Superior temporal gyrus (tissue), 1 donor: Measurements from ENCODE around the gene MLST8.
"Not testable (repeated sequence)": the region's sequence is repeated elsewhere in the genome, so short reads cannot be mapped to it uniquely, and the experiment has no call there.

Experiments used
- DNase-seq: peaks from one replicate; pipeline ENCODE4 v3.0.0-alpha.2; 2016; ENCODE audit errors: extremely low spot score

MLST8 gene

DNA sequence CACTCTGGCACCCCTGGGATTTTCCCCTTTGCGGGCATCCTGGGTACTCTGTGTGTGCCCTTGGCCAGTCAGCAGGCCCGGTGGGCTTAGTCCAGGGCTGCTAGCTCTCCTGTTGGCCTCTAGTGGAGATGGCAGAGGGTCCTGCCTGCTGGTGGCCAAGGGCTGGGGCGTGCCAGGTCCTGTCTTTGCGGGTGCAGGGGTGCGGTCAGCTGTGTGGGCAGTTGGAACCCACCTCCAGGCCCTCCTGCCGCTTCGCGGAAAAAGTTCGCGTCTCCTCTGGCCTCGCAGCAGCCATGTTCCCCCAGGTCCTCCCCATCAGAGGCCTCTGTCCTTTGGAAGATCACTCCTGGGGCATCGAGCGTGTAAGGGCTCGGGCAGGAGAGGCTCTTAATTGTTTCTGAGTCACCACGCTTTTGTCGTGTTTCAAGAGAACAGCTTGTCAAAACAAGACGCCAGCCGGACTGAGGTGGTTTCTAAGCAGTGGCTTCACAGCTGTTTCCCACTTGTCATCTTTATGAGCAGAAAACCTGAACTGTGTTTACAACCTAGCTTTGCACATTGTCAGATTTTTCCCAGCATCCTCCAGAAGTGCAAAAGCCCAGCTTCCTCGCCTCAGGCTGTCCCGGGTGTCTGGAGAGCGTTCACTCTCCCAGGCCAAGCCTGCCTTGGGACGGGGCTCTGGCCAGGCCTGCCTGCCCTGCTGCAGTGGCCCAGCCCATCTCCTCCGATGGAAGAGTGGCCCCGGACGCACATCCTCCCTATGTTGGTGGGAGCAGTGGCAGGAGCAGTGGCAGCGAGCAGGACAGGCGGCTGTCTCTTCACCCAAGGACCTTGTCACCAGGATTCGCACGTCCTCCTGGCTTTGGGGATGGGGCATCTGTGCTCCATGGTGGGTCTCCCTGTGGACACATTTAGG, 26.0 kb downstream of the MLST8 start:
- DNase-seq, result no peak

DNA sequence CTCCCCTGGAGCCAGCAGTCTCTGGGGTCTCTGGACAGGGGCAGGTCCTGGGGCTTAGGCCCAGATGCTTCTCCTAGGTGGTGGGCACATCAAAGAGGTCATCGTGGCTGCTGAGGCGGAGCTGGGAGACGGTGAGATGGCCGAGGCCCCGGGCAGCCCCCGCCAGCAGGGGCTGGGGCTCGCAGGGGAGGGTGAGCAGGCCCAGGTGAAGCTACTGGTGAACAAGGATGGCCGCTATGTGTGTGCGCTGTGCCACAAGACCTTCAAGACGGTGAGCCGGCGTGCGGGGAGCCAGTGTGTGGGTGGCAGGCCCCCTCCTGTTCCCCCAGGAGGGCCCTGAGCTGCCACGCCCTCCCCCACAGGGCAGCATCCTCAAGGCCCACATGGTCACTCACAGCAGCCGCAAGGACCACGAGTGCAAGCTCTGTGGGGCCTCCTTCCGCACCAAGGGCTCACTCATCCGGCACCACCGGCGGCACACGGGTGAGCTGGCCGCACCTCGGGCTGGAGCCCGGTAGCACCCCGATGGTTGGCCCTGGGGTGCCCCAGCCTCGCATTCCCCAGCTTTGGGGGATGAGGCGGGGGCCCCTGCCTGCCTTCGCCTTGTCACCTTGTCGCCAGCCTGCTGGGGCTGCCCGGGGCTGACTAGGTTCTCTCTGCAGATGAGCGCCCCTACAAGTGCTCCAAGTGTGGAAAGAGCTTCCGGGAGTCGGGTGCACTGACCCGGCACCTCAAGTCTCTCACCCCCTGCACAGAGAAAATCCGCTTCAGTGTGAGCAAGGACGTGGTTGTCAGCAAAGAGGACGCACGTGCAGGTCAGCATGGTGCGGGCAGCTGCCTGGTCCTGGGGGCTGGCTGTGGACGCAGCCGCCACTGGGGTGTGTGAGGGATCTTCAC, 27.1 kb downstream of the MLST8 start:
- no peak for DNase-seq

DNA sequence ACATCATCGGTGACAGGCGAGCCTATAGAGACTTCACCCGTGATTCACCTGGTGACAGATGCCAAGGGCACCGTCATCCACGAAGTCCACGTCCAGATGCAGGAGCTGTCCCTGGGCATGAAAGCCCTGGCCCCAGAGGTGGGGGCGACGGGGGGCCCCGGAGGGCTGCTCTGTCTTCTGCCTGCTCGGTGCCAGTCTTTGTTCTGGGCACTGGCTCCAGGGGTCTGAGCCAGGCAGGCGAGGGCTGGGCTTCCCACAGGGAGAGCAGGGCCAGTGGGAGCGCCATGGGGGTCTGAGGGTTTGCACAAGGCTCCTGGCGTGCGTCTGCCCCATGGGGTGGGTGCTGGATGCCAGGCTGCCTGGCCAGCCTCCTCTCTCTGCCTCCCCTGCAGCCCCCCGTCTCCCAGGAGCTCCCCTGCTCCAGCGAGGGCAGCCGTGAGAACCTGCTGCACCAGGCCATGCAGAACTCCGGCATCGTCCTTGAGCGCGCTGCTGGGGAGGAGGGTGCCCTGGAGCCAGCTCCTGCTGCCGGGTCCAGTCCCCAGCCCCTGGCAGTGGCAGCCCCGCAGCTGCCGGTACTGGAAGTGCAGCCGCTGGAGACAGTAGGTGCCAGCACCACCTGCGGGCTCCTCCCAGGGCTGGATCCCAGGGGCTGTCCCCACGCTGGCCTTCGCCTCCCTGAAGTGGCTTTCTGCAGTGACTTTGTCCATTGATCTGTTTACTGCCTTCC, 28.0 kb downstream of the MLST8 start:
- no peak for DNase-seq

DNA sequence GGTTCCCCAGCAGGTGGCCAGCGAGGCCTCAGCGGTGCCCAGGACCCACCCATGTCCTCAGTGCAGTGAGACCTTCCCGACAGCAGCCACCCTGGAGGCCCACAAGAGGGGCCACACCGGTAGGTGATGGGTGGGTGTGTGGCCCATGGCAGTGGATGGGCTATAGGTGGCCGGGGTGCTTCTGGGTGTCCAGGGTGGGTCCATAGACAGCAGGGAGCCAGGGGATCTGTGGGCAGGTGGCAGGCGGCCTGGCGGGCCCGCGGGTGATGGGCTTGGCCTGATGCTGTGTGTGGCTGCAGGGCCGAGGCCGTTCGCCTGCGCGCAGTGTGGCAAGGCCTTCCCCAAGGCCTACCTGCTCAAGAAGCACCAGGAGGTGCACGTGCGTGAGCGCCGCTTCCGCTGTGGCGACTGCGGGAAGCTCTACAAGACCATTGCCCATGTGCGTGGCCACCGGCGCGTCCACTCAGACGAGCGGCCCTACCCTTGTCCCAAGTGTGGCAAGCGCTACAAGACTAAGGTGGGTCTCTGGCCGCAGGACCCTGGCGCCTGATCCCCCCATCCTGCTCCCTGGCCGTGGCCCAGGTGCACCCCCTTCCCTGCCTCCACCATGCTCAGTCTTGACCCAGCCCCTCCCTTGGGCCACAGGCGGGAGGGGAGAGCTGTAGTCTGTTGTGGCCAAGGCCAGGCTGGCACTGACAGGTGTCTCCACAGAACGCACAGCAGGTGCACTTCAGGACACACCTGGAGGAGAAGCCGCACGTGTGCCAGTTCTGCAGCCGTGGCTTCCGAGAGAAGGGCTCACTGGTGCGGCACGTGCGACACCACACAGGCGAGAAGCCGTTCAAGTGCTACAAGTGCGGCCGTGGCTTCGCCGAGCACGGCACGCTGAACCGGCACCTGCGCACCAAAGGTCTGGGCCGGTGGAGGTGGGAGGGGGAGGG, 28.9 kb downstream of the MLST8 start:
- DNase-seq, result no peak

DNA sequence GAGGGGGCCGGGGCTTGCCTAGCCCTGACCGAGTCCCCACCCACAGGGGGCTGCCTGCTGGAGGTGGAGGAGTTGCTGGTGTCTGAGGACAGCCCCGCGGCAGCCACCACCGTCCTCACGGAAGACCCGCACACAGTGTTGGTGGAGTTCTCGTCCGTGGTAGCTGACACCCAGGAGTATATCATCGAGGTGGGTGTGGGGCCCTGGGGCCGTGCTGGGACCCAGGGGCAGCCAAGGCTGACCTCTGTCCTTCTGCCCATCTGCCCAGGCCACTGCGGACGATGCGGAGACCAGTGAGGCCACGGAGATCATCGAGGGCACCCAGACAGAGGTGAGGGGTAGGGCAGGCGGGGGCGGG, 29.5 kb downstream of the MLST8 start:
- DNase-seq, result no peak

DNA sequence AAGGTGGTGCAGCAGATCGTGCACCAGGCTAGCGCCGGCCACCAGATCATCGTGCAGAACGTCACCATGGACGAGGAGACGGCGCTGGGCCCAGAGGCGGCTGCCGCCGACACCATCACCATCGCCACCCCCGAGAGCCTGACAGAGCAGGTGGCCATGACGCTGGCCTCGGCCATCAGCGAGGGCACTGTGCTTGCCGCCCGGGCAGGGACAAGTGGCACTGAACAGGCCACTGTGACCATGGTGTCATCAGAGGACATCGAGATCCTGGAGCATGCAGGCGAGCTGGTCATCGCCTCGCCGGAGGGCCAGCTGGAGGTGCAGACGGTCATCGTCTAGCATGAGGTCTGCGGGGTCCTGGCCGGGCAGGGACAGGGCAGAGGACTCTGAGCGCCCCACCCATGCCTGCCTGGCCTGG, 30.0 kb downstream of the MLST8 start:
- DNase-seq, result no peak

DNA sequence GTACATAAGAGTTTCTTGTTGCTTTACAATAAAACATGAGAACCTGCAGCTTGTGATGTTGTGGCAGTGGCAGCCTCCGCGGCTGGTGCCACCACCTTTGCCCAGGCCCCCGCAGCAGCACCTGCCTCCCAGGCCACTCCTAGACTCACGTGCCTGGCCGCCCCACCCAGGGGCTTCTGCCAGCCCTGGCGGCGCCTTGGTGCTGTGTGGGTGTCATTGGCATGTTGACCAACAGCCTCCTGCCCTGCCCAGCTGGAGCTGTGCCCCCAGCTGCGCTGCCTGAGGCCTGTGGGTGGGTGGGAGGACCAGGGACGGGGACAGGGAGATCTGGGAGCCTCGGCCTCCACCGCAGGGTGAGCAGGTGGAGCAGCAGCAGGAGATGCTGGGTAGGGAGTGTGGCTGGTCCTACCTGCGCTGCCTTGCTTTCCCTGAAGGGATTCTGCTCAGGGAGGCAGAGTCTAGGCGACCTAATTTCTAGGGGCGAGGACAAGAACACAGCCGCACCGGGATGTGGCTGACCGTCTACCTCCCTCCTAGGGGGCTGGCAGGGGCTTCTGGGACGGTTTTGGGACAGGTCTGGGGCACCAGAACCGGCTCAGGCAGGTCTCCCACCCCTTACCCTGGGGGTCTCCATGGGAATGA, 30.6 kb downstream of the MLST8 start:
- DNase-seq, result no peak

DNA sequence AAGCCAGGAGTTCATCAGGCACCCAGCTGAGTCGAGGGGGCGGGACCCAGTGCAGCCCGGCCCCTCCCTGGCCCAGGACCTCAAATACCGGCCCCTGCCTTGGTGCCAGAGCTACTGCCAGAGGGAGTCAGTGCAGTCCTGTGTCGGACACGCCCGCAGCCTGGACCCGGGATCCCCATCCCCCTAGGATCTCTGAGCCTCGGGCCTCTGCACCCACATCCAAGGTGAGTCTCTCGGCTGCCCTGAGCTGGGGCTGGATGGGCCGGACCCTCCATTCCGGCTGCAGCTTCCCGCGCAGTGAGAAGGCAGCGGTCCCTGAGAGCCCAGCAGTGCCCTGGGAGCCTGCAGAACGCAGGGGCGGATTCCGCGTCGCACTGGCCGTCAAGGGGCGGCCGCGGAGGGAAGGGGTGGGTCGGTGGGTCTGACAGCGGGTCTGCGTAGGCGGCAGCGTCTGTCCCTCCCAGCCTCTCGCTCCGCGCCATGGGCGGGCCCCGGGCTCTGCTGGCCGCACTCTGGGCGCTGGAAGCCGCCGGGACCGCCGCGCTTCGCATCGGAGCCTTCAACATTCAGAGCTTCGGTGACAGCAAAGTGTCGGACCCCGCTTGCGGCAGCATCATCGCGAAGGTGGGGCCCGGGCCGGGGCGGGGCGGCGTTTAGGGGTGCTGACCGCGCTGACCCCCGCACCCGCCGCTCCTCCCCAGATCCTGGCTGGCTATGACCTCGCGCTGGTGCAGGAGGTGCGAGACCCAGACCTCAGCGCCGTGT, 31.3 kb downstream of the MLST8 start, which contains the start of gene DNASE1L2:
DNASE1L2 (plus strand) TSS at position 108 of the 765 bp plus-strand sequence; CDS start at position 481, 373 bp downstream.
- no peak for DNase-seq

DNA sequence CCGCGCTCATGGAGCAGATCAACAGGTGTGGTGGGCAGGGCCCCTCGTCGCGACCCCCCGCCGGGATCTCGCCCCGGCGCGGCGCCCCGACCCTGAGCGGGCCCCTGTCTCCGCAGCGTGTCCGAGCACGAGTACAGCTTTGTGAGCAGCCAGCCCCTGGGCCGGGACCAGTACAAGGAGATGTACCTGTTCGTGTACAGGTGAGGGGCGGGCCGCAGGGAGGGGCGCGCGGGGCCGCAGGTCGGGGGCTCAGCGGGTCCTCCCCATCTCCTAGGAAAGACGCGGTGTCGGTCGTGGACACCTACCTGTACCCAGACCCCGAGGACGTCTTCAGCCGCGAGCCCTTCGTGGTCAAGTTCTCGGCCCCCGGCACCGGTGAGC, 31.8 kb downstream of the MLST8 start:
- DNase-seq, result no peak

DNA sequence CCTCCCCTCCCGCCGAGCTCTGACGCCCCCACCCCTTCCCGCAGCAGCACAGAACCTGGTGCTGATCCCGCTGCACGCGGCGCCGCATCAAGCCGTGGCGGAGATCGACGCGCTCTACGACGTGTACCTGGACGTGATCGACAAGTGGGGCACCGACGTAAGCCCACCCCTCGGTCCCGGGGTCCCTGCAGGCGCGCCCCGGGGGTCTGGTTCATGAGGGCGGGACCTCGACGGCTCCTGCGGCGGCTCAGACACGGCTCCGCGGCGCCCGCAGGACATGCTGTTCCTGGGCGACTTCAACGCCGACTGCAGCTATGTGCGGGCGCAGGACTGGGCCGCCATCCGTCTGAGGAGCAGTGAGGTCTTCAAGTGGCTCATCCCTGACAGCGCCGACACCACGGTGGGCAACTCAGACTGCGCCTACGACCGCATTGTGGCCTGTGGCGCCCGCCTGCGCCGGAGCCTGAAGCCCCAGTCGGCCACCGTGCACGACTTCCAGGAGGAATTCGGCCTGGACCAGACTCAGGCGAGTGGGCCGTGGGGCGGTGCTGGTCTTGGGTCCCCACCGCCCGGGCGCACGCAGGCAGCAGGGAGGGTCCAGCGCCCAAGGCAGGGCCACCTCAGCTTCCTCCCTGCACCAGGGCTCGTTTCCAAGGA, 32.4 kb downstream of the MLST8 start:
- DNase-seq, result no peak

DNA sequence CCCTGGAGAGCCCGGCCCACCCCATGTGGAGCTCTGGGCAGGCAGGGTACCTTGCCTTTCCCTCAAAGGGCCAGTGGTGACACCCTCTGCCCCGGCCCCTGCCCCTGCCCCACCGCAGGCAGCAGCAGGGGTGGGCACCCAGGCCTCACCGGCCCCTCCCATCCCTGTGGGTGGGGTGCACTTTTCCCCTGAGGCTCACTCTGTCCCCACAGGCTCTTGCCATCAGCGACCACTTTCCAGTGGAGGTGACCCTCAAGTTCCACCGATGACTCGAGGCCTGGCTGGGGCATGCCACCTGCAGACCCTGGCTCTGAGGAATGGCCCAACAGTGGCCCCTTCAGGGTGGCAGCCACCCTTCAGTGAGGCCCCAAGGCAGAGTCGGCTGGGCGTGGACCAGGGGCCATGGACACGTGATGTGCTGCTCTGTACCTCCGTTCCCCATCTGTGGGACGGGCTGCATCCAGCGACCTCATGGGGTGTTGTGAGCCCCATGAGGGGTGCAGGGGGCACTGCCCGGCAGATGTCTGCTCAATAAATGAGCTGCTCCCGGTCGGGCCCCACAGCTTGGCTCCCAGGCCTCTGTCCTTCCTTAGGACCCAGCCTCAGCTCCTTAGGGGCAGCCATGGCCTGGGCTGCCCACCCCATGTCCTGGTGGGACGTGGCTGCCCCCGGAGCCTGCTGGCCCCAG, 33.0 kb downstream of the MLST8 start:
- DNase-seq, result no peak

DNA sequence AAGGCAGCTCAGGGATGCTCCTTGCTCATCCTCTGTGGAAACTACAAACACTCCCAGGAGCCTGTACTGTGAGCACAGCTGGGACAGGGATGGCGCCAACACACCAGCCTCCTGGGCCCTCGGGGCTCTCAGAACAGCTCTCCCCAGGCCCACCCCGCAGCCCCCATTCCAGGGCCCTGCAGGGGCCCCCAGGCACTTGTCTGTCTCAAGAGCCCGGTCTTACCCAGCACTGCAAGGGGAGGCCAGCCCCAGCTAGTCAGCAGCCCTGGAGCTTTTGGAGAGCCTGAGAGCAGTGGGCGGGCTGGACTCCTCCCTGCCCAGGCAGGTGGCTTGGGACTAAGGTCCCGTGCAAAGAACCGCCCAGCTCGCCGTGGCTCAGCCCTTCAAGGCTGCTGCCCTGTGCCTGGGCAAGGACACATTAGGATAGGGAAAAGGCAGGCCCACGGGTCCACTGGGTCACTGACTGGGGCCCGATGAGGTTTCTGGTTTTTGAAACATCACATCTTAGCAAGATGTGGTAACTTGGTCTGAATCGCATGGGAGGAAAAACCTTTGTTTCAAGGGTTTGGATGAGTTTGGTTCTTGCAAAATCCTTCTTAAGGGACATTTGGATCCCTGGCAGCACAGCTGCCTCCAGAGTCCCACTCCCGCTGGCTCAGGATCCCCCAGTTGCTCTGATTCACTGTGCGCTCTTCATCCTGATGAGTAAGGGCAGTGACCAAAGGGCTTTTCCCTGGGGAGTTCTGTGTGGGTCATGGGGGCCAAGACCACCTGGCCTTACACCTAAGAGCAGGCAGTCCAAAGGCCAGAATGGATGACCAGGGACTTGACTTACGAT, 33.8 kb downstream of the MLST8 start:
- no peak for DNase-seq

DNA sequence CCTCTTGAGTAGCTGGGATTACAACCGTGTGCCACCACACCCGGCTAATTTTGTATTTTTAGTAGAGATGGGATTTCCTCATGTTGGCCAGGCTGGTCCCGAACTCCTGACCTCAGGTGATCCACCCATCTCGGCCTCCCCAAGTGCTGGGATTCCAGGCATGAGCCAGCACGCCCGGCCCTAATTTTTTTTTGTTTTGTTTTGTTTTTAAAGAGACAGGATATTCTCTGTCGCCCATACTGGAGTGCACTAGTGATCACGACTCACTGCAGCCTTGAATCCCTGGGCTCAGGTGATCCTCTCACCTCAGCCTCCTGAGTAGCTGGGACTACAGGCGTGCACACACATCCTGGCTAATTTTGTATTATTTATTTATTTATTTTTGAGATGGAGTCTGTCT, 35.1 kb downstream of the MLST8 start:
- DNase-seq, result not testable (repeated sequence)

DNA sequence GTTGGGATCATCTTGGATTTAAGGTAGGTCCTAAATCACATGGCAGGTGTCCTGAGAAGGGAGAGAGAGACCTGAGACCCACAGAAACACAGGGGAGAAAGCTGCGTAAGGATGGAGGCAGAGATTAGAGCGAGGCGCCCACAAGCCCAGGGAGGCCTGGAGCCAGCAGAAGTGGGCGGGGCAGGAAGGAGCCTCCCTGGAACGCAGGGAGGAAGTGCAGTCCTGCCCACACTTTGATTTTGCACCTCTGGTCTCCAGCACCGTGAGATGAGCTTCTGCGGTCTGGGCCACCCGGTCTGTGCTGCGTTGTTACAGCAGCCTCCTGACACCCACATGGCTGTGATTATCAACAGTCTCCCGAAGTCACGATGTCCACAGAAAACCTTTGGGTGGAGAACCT, 37.3 kb downstream of the MLST8 start:
- DNase-seq, result no peak

DNA sequence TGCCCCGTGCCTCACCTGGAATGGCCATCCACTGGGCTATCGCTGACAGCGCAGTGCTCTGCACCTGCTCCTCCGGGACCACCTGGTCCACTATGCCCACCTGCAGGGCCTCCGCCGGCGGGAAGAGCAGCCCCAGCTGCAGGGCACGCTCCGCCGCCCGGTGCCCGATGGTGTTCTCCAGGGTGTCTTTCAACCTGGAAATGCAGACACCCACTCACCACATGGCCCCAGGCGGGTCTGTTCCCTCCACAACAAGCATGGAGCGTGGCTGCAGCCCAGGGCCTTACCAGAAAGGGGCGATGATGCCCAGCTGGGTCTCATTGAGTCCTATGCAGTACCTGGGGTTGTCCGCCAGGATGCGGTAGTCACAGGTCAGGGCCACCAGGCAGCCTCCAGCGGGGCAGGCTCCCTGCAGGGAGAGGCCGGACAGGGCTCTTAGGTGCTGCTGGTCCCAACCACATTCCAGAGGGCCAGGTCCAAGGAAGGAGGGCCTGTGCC, 37.8 kb downstream of the MLST8 start:
- DNase-seq, result no peak

DNA sequence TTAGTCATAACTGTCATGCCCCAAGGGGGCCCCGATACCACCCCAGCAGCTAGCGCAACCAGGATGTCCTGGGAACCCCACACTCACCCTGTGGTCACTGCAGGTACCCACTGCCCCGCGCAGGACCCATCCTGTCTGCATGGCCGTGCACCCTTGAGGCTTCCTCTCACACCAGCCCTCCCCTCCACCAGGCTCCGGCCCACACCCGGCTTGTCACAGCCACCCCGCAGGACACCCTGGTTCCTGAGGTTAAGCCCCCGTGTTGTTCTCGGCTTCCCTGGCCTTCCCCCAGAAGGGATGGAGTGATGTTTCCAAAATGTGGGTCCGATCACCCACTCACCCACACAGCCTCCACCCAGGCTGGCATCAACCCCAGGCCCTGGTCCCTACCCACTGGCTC, 38.5 kb downstream of the MLST8 start:
- no peak for DNase-seq

DNA sequence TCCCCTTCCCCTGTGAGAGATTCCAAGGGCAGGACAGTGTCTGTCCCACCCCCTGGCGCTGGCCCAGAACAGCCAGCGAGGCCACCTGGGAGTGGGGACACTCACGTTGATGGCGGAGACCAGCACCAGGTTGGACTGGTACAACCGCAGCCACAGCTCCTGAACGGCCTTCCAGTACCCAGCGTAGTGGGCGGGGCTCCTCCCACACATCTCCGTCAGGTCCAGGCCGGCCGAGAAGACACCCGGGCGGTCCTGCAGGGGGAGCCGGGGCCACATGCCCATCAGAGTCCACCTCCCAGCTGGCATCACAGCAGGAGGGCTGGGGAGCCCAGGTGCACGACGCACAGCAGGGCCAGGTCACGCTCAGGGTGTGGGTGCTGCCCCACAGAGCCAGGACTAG, 39.0 kb downstream of the MLST8 start:
- no peak for DNase-seq
